ENCODE results near the gene DNAH5. TPM values are rescaled to one million over a fixed set of nuclear protein-coding genes. Genes with fewer than 3 reads are reported as not detected.

The DNAH5 gene
- total RNA-seq, 1 donor from 2014 or later, result 1.0 TPM

DNA sequence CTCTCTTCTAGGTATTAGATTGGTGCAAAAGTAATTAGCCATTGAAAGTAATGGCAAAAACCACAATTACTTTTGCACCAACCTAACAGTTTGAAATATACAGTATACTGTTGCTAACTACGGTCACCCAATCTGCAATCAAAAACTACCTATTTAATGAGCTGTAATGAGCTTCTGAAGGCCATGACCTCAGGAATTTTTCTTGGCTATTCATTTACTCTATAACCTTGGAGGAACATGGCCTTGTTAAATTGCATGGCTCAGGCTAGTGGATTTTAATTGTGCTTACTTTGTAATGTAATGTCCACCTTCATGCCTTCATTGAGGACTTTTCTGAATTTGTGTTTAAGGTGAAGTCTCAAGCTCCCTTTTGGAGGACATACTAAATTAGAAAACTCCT lies 24.7 kb downstream of the DNAH5 start:
- Histone ChIP-seq H3K4me3 (ENCODE audit: low read length in 3 of 3) (no peak overlapping the region), H3K4me1 (ENCODE audit: control insufficient read depth in 3 of 3, insufficient read depth in 3 of 3, low read length in 3 of 3) (no peaks in the 10 kb centered on the region), H3K36me3 (ENCODE audit: control insufficient read depth in 3 of 3, insufficient read depth in 3 of 3, low read length in 3 of 3) (no peaks in the 10 kb centered on the region), H3K27ac (ENCODE audit: low read depth, low read length) (no peak overlapping the region), H3K27me3 (ENCODE audit: control insufficient read depth in 3 of 3, insufficient read depth in 3 of 3, low read length in 3 of 3) (no peaks in the 10 kb centered on the region), H3K9me3 (ENCODE audit: control insufficient read depth in 3 of 3, low read length in 3 of 3) (no peaks in the 10 kb centered on the region), H3K9ac (ENCODE audit: low read depth in 1 of 3, low read length in 3 of 3) (no peak overlapping the region)

DNA sequence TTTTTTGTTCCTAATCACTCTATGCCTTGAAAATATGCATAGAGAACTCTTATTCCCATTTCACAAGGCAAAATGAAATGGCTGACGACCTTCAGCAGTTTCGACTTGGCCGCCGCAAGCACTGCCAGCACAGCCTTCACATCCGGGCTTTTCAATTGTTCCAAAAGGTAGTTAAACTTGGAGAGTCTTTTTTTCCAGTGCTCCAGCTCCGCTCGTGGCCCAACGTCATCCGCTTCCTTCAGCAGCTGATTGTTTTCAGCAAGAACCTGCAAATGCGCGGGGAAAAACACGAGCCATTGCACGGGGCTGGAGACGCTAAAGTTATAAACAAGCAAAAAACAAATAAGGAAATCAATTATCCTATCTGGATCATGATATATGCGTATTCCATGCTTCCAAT lies 25.4 kb downstream of the DNAH5 start:
- Histone ChIP-seq H3K27me3 (ENCODE audit: control insufficient read depth in 3 of 3, insufficient read depth in 3 of 3, low read length in 3 of 3) (no peaks in the 10 kb centered on the region), H3K9me3 (ENCODE audit: control insufficient read depth in 3 of 3, low read length in 3 of 3) (no peaks in the 10 kb centered on the region), H3K36me3 (ENCODE audit: control insufficient read depth in 3 of 3, insufficient read depth in 3 of 3, low read length in 3 of 3) (no peaks in the 10 kb centered on the region)

DNA sequence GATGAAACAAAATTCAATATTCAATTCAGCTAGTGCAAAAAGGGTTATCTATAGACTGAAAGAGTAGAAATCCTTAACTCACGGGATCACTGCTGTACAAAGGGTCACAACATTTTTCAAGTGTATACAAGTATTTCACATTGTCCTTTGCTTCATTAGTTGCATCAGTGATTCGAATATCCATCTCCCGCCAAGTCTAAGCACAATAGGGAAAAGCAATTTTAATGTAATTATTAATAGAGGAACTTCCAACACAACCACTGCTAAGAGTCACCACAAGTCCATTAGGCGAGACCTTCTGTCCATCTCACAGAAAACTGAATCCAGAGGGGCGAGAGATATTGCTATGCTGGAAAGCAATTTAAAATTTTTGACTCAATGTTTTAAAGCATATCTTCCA lies 27.4 kb downstream of the DNAH5 start:
- Histone ChIP-seq H3K4me3 (ENCODE audit: low read length in 3 of 3) (no peak overlapping the region), H3K4me1 (ENCODE audit: control insufficient read depth in 3 of 3, insufficient read depth in 3 of 3, low read length in 3 of 3) (no peaks in the 10 kb centered on the region), H3K27me3 (ENCODE audit: control insufficient read depth in 3 of 3, insufficient read depth in 3 of 3, low read length in 3 of 3) (no peaks in the 10 kb centered on the region), H3K9me3 (ENCODE audit: control insufficient read depth in 3 of 3, low read length in 3 of 3) (no peaks in the 10 kb centered on the region), H3K9ac (ENCODE audit: low read depth in 1 of 3, low read length in 3 of 3) (no peak overlapping the region), H3K27ac (ENCODE audit: low read depth, low read length) (no peak overlapping the region), H3K36me3 (ENCODE audit: control insufficient read depth in 3 of 3, insufficient read depth in 3 of 3, low read length in 3 of 3) (no peaks in the 10 kb centered on the region)

More for the DNA sequence above, 25.4 kb downstream of the DNAH5 start:
- Histone ChIP-seq H3K4me1 (ENCODE audit: control insufficient read depth in 3 of 3, insufficient read depth in 3 of 3, low read length in 3 of 3) (no peaks in the 10 kb centered on the region), H3K9ac (ENCODE audit: low read depth in 1 of 3, low read length in 3 of 3) (no peak overlapping the region), H3K27ac (ENCODE audit: low read depth, low read length) (no peak overlapping the region), H3K4me3 (ENCODE audit: low read length in 3 of 3) (no peak overlapping the region)

DNA sequence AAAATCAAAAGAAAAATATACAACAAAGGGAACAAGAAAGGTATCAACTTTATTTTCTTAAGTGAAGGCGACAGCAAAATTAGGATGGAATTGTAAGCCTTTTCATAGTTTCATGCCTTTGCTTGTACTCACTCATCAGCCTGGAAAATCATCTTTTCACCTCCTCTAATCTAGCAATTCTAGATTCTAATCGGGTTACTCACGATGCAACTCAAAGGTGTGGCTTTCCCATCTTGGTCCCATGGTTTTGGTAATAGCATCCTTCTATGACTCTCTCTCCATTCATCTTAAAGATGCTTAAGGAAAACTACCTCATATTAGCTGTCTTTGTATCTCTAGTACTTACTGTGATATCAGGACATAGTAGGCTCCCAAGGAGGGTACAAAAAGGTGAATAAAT lies 30.5 kb downstream of the DNAH5 start:
- H3K36me3 ChIP-seq (ENCODE audit: control insufficient read depth in 3 of 3, insufficient read depth in 3 of 3, low read length in 3 of 3), result no peaks in the 10 kb centered on the region
- no peak overlapping the region for H3K4me3 ChIP-seq (ENCODE audit: low read length in 3 of 3)
- no peak overlapping the region for H3K27ac ChIP-seq (ENCODE audit: low read depth, low read length)
- no peaks in the 10 kb centered on the region for H3K4me1 ChIP-seq (ENCODE audit: control insufficient read depth in 3 of 3, insufficient read depth in 3 of 3, low read length in 3 of 3)
- H3K9ac ChIP-seq (ENCODE audit: low read depth in 1 of 3, low read length in 3 of 3), result no peak overlapping the region
- H3K9me3 ChIP-seq (ENCODE audit: control insufficient read depth in 3 of 3, low read length in 3 of 3), result no peaks in the 10 kb centered on the region
- H3K27me3 ChIP-seq (ENCODE audit: control insufficient read depth in 3 of 3, insufficient read depth in 3 of 3, low read length in 3 of 3), result no peaks in the 10 kb centered on the region

DNA sequence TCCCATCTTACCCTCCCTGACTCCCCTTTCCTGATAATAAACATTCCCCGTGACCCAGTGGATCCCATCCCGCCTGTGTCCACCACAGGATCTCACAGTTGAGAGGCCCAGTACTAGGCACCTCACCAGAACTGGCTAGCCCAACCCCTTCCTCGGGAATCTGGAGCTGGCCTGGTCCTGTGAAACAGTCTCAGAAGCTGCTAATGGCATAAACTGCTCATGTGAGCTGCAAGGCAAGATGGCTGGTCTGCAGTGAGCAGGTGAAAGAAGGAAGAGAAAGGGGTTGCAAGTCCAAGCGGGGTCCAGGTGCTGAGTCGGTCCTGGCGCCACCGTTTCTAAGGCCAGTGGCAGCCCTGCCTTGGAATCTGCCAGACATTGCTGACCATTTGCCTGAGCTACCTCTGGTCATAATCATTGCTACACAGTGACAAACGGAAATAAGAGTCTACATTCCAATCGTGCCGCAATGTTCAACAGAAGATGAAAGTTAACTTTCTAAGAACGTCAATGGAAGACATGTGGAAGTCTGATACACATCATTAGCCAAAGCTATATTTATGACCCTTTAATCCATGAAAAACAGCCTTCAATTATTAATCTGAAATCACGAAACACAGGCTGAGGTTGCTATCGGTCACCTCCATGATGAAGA lies 33.7 kb downstream of the DNAH5 start:
- Histone ChIP-seq H3K27me3 (ENCODE audit: control insufficient read depth in 3 of 3, insufficient read depth in 3 of 3, low read length in 3 of 3) (no peaks in the 10 kb centered on the region), H3K9ac (ENCODE audit: low read depth in 1 of 3, low read length in 3 of 3) (no peak overlapping the region), H3K4me3 (ENCODE audit: low read length in 3 of 3) (no peak overlapping the region), H3K36me3 (ENCODE audit: control insufficient read depth in 3 of 3, insufficient read depth in 3 of 3, low read length in 3 of 3) (no peaks in the 10 kb centered on the region), H3K4me1 (ENCODE audit: control insufficient read depth in 3 of 3, insufficient read depth in 3 of 3, low read length in 3 of 3) (no peaks in the 10 kb centered on the region), H3K9me3 (ENCODE audit: control insufficient read depth in 3 of 3, low read length in 3 of 3) (no peaks in the 10 kb centered on the region), H3K27ac (ENCODE audit: low read depth, low read length) (no peak overlapping the region)

DNA sequence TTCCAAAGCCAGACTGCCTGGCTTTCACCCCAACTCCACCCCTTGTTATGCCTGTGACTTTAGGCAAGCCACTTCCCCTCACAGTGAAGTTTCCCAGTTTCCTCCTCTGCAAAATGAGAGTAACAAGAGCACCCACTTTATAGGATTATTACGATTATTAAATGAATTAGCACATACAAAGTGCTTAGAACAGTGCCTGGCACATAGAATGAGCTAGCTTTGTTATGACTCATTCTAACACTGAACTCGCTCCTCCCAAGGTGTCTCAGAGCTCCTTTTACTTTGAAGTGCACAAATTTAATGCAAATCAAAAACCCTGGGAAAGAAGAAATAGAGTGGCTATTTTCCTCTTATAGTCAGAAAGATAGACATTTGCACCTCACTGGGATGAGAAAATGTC lies 34.3 kb downstream of the DNAH5 start:
- H3K9me3 ChIP-seq (ENCODE audit: control insufficient read depth in 3 of 3, low read length in 3 of 3), result no peaks in the 10 kb centered on the region
- H3K27me3 ChIP-seq (ENCODE audit: control insufficient read depth in 3 of 3, insufficient read depth in 3 of 3, low read length in 3 of 3), result no peaks in the 10 kb centered on the region
- H3K36me3 ChIP-seq (ENCODE audit: control insufficient read depth in 3 of 3, insufficient read depth in 3 of 3, low read length in 3 of 3), result no peaks in the 10 kb centered on the region
- H3K4me3 ChIP-seq (ENCODE audit: low read length in 3 of 3), result no peak overlapping the region
- H3K9ac ChIP-seq (ENCODE audit: low read depth in 1 of 3, low read length in 3 of 3), result no peak overlapping the region
- H3K4me1 ChIP-seq (ENCODE audit: control insufficient read depth in 3 of 3, insufficient read depth in 3 of 3, low read length in 3 of 3), result no peaks in the 10 kb centered on the region
- no peak overlapping the region for H3K27ac ChIP-seq (ENCODE audit: low read depth, low read length)

DNA sequence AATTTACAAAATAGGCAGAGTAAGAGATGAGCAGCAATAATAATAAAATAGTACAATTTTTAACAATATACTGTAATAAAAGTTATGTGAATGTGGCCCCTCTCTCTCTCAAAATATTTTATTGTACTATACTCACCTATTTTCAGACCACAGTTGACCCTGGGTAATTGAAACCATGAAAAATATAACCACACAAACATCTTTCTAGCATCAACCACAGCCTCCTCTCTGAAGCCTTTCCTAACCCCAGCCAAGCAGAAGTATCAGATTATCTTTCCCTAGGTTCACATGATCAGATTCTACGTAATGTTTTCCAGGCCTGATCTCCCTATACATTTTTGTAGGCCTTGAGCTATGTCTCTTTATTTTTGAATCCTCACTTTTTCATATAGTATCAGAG lies 35.2 kb downstream of the DNAH5 start:
- no peaks in the 10 kb centered on the region for H3K9me3 ChIP-seq (ENCODE audit: control insufficient read depth in 3 of 3, low read length in 3 of 3)
- H3K27me3 ChIP-seq (ENCODE audit: control insufficient read depth in 3 of 3, insufficient read depth in 3 of 3, low read length in 3 of 3), result no peaks in the 10 kb centered on the region
- H3K4me1 ChIP-seq (ENCODE audit: control insufficient read depth in 3 of 3, insufficient read depth in 3 of 3, low read length in 3 of 3), result no peaks in the 10 kb centered on the region
- no peaks in the 10 kb centered on the region for H3K36me3 ChIP-seq (ENCODE audit: control insufficient read depth in 3 of 3, insufficient read depth in 3 of 3, low read length in 3 of 3)
- no peak overlapping the region for H3K4me3 ChIP-seq (ENCODE audit: low read length in 3 of 3)
- no peak overlapping the region for H3K9ac ChIP-seq (ENCODE audit: low read depth in 1 of 3, low read length in 3 of 3)
- H3K27ac ChIP-seq (ENCODE audit: low read depth, low read length), result no peak overlapping the region

DNA sequence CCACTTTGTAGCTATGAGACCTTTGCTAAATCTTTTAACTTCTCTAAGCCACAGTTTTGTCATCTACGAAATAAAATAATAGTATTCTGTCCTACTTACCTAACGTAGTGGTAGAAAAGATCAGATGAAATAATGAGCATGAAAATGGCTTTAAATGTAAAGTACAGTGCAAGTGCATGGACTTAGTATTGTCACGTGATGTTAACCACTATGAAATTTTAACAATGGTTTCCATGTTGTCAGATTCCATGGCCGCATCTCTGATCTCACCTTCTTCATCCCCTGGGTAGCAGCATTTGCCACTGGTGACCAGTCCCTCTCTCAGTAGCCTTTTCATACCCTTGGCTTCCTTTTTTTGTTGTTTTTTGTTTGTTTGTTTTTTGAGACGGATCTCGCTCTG lies 45.9 kb downstream of the DNAH5 start:
- Histone ChIP-seq H3K9ac (ENCODE audit: low read depth in 1 of 3, low read length in 3 of 3) (no peak overlapping the region), H3K27ac (ENCODE audit: low read depth, low read length) (no peak overlapping the region), H3K4me1 (ENCODE audit: control insufficient read depth in 3 of 3, insufficient read depth in 3 of 3, low read length in 3 of 3) (no peaks in the 10 kb centered on the region), H3K4me3 (ENCODE audit: low read length in 3 of 3) (no peak overlapping the region), H3K27me3 (ENCODE audit: control insufficient read depth in 3 of 3, insufficient read depth in 3 of 3, low read length in 3 of 3) (no peaks in the 10 kb centered on the region), H3K36me3 (ENCODE audit: control insufficient read depth in 3 of 3, insufficient read depth in 3 of 3, low read length in 3 of 3) (no peaks in the 10 kb centered on the region), H3K9me3 (ENCODE audit: control insufficient read depth in 3 of 3, low read length in 3 of 3) (no peaks in the 10 kb centered on the region)

DNA sequence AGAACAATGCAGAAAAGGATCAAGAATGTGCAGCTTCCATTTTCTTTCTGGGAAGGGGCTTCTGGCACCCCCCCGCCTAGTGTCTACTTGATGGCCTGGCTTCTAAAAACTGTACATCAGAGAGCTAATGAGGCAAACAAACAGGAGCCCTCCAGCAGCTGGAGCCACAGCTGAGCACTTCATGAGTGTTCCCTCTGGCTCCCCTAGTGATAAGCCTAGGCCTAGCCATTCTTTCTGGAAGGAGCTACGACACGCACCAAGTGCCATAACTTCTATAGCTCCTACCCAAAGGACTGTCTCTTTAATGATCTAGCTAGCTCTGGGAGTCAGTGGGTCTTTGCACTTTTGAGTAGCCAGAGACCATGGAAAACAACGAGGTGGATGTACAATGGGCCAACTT lies 66.1 kb downstream of the DNAH5 start:
- no peak overlapping the region for H3K9ac ChIP-seq (ENCODE audit: low read depth in 1 of 3, low read length in 3 of 3)
- H3K36me3 ChIP-seq (ENCODE audit: control insufficient read depth in 3 of 3, insufficient read depth in 3 of 3, low read length in 3 of 3), result no peaks in the 10 kb centered on the region
- H3K27ac ChIP-seq (ENCODE audit: low read depth, low read length), result no peak overlapping the region
- peaks cover 0 to 2% (median 0%) of the 10 kb centered on the region in 3 donors for H3K27me3 ChIP-seq (ENCODE audit: control insufficient read depth in 3 of 3, insufficient read depth in 3 of 3, low read length in 3 of 3)
- H3K4me3 ChIP-seq (ENCODE audit: low read length in 3 of 3), result no peak overlapping the region
- H3K9me3 ChIP-seq (ENCODE audit: control insufficient read depth in 3 of 3, low read length in 3 of 3), result peaks cover 0 to 3% (median 0%) of the 10 kb centered on the region in 3 donors
- no peaks in the 10 kb centered on the region for H3K4me1 ChIP-seq (ENCODE audit: control insufficient read depth in 3 of 3, insufficient read depth in 3 of 3, low read length in 3 of 3)

DNA sequence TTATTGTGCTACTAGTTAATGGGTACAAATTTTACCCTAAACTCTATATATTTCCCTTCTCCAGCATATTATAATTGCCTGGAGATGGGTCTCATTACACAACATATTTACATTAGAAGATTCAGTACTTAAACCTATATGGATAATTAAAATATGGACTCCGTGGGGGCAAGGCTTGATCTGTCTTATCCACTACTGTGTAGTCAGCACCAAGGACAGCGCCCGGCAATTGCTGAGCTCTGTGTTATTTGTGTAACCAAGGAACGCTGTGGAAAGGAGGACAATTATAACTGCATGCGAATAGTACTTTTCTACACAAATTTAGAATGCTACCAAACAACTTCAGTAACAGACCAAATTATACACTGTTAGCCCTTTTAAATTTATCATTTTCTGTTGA lies 77.7 kb downstream of the DNAH5 start:
- Histone ChIP-seq H3K27me3 (ENCODE audit: control insufficient read depth in 3 of 3, insufficient read depth in 3 of 3, low read length in 3 of 3) (no peaks in the 10 kb centered on the region), H3K36me3 (ENCODE audit: control insufficient read depth in 3 of 3, insufficient read depth in 3 of 3, low read length in 3 of 3) (no peaks in the 10 kb centered on the region), H3K4me3 (ENCODE audit: low read length in 3 of 3) (no peak overlapping the region), H3K4me1 (ENCODE audit: control insufficient read depth in 3 of 3, insufficient read depth in 3 of 3, low read length in 3 of 3) (no peaks in the 10 kb centered on the region), H3K27ac (ENCODE audit: low read depth, low read length) (no peak overlapping the region), H3K9me3 (ENCODE audit: control insufficient read depth in 3 of 3, low read length in 3 of 3) (no peaks in the 10 kb centered on the region), H3K9ac (ENCODE audit: low read depth in 1 of 3, low read length in 3 of 3) (no peak overlapping the region)

Data from skeletal muscle tissue (tissue), 4 donors.